HG02759 (cell line): Measurements from ENCODE around the gene MDM4.
"Not testable (repeated sequence)": the region's sequence is repeated elsewhere in the genome, so short reads cannot be mapped to it uniquely, and the experiment has no call there.

ENCODE experiments used
- ATAC-seq: cut with Tn5 transposase; IDR thresholded peaks from one replicate; pipeline ENCODE4 v1.9.1; 2021; ENCODE audit warnings: mild to moderate bottlenecking, moderate library complexity; ENCODE audit not compliant: unreplicated experiment

Gene MDM4, protein sequence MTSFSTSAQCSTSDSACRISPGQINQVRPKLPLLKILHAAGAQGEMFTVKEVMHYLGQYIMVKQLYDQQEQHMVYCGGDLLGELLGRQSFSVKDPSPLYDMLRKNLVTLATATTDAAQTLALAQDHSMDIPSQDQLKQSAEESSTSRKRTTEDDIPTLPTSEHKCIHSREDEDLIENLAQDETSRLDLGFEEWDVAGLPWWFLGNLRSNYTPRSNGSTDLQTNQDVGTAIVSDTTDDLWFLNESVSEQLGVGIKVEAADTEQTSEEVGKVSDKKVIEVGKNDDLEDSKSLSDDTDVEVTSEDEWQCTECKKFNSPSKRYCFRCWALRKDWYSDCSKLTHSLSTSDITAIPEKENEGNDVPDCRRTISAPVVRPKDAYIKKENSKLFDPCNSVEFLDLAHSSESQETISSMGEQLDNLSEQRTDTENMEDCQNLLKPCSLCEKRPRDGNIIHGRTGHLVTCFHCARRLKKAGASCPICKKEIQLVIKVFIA

DNA sequence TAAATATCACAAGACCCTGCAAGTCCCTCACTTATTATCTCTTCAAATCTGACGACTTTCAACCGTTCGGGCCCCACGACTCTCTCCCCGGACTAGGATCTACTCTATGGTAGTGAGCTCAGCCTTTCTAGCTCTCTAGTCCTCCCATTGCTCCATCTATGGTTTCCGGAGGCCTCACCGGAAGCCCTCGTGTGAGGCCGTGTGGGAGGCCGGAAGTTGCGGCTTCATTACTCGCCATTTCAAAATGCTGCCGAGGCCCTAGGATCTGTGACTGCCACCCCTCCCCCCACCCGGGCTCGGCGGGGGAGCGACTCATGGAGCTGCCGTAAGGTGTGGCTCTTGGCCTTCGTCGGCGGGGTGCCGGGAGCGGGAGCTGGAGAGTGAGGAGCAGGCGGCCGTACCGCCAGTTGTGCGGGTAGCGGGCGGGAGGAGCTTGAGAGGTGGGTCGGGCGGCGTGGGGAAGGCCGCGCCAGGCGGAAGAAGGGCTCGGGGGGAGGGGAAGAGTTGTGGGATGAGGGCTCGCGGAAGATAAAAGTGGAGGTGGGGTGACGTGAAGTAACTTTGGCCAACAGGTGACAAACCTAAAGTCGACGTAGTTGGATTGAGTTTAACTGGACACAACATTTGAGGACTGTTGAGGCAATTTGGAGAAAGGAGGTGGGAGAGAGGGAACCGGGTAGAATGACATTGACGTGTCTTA, at the start of gene MDM4:
TSS of gene MDM4 (plus strand) at position 227 of the 700 bp plus-strand sequence. CDS start 9,113 bp downstream, outside the sequence.
- peak; percentile 81 for ATAC-seq

DNA sequence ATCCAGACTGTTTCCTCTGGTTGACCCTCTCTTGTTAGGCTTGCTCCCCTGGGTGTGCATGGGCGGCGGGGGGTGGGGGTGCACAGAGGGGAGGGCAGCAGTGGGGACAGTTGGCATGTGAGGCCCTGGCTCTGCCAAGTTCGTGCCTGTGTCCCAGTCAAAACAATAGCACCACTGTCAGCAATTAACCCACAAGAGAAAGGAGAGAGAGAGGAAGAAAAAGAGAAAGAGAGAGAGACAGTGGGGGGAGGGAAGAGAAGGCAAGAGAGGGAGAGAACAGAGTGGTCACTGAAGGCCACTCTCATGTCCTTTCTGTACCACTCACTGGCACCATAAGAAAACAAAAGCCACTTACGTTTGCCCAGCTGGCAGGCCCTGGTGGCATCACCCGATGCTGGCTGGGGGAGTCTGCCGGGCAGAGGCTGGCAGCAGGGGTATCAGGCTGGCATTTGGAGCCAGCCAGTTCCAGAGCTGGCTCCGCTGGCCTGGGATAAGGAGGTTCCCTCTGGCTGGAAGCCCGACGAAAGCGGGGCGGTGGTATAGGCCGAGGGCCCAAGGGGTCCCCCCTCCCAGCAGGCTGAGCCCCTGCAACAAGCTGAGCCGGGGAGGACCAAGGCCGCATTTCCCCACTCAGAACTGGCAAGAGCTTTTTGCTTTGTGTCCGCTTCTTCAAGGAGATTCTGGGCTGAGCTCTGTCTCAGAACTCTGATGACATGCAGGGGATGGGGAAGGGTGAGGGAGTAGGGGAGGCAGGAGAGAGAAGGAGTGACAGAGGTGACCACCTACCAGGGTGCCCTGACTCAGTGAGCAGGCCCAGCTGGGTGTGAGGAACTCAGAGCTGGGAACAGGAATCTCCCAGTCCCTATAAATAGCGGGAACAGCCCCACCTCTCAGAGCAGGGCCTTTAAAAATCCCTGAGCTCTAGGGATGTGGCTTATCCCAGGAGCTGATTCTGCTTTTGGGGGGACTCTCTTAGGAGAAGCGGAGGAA, 49.5 kb upstream of the MDM4 start:
- no peak for ATAC-seq

DNA sequence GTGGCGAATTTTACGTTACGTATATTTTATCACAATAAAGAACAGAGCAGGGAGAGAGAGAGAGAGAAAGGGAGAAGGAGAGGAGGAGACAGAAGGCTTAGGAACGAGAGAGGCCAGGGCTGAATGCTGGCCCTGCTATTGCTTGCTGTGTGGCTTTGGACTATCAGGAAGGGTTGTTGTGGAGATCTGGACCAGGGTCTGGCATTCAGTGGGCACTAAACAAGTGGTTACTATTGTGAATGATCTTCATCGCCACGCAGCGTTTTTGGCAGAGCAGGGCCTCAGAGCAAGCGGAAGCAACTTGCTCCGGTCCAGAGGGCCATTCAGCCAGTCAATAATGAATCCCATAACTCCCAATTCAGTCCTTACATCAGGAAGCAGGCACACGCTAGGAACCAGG, 48.0 kb upstream of the MDM4 start:
- ATAC-seq, result no peak

DNA sequence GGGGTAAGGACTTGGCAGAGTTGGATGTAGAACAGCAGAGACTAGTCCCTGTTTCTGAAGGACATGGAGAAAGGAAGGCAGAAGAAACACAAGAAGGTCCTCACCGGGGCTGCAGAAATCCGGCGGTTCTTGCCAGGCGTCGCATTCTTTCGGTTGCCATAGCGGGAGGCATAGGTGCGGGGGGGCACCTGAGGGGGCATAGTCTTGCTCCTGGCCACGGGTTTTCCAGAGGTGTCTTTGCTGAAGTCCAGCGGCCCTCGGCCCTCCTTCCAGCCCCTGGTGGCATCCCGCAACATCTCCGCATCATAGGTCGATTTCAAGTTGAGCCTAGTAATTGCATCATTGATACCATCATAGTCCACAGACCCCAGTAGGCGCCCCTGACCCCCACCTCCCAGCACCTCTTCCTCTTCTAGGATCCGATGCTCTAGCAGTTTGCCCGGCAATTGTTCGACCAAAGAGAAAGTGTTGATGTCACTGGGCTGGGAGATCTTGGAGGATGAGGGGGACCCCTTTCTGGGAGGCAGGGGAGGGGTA, 47.4 kb upstream of the MDM4 start:
- ATAC-seq, result no peak

DNA sequence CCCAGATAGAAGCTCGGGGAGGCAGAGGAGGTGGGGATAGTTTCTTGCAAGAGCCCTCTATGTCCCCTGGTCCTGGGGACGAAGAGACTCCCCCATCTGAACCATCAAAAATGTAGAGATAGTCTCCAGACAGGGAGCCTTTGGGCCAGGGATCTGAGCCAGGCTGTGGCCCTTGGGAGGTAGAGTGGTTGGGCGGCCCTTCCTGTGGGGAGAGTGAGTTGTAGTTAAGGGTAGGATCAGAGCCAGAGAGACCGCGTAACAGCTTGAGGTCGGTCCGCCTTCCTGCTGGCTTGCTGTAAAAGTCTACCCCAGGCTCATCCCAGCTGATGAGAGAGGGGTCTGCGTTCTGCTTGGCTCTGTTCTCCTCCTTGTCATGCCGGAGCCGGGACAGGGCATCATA, 46.9 kb upstream of the MDM4 start:
- no peak for ATAC-seq

DNA sequence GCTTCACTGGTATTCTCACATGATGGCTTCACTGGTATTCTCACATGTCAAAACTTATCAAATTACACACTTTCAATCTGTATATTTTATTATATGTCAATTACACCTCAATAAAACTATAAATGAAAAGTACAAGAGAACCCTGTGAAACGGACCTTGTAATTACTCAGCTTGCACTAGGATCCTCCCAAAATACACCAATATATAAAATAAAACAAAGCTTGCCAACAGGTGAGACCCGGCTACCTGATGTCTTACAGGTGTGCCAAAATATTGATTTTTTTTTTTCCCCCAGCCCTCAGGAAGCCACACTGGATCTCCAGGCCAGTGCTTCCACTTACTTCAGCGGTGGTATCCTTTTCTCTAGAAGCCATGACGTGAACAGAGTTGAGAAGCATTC, 44.5 kb upstream of the MDM4 start:
- no peak for ATAC-seq

DNA sequence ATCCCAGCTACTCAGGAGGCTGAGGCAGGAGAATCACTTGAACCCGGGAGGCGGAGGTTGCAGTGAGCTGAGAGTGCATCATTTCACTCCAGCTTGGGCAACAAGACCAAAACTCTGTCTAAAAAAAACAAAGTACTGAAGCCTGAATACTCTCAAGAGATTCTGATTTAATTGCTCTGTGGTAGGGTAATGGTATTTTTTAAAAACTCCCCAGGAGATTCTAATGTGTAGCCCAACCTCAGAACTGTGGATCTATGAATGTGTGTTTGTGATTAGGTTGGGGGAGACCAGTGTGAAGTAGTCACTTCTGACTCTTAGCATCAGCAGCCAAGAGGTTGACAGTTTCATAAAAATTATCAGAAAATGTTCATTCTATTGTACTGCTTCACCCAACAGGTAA, 43.5 kb upstream of the MDM4 start:
- no peak for ATAC-seq

DNA sequence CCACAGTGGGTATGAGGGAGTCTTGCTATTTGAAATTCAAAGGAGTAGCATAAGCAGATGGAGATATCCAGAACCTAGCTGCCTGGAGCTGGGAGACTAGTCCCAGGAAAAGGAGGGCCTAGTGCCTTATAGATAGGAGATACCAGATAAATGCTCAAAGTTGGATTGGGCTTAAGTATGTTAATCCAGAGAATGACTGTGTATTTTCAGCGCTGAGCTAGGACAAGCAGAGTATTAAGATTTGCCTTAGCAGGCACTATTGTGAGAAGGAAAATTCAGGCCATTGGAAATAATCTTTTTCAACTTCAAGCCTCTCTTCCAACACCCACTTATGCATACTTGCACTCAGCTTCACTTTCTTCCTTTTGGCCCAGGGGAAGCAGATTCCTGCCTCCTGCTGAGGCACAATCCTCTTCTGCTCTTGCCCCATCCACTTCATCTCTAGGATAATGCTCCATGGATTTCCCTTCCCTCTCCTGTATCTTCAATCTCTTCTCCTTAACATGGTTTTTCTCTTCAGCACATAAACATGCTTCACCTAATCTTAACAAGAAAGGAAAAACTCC, 42.7 kb upstream of the MDM4 start:
- ATAC-seq, result no peak

DNA sequence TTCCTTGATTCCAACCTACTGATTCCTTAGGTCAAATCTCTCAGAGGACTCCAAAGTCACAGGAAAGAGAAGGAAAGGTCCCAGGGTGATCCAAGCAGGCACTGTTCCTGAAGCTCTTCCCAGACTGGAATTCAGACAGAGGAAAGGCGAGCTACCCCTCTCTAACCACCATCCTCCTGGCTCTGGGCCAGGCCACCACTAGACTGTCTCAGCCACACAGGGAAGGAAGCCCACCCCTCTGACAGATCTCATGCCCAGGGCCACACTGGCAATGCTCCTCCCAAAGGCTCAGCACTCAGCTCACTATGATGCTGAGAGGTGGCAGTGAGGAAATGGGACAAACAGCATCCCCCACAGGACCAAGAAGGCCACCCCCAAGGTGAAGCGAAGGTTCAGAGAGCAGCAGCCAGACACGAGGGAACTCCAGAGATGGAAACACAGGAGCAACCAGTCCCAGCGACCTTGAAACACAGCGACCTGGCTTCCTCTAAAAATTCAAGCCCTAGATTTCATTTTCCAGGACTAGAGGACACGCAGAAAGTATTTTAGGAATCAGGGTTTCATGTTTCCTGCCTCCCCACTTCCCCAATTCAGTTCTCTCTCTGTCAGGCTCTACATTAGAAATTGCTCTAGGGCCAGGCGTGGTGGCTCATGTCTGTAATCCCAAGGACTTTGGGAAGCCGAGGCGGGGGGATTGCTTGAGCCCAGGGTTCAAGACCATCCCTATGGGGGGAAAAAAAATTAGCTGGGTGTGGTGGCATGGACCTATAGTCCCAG, 40.4 kb upstream of the MDM4 start:
- no peak for ATAC-seq

DNA sequence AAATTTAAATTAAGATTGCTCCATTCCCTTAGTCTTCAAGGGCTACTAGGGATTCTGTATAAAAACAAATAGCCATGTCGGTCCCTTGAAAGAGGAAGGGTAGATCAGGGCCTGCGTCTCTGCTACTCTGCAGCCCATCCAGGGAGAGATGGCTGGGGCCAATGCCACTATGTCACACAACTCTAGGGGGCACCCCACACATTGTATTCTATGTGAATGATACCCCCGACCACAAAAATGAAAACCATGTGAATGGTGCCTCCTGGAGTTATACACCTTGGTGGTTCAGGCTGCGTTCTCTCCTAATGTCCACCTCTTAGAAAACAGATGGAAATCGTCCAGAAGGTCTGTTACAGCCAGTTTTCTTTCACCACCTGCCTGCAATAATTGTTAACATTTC, 39.6 kb upstream of the MDM4 start:
- no peak for ATAC-seq

DNA sequence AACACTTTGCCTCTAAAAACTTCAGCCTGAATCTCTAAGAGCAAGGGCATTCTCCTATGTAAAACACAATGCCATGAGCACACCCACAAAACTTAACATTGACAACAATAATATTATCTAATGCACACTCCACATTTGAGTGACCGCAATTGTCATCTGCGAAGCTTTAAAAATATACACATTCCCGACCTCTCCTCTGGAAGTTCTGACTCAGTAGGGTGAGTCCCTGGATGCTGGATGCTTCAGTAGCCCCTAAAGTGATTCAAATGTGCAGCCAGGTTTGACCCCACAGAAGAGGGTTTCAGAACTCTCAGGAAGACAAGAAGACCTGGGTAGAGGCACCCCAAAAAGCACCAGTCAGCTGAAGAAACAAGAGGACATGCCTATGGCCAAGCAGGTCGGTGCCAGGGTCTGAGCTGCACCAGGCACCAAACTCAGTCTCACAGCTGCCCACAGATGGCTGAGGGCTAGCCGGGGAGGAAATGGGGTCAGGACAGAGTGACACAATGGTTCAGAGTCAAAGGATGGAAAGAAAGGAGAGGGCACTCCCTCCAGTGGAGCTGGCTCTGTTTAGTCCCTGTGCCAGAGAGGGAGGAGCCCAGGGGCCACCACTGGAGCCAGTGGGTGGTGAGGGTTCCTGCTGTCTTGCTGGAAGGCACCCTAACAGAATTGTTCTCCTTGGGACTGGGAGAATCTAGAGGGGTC, 39.0 kb upstream of the MDM4 start:
- ATAC-seq, result no peak

DNA sequence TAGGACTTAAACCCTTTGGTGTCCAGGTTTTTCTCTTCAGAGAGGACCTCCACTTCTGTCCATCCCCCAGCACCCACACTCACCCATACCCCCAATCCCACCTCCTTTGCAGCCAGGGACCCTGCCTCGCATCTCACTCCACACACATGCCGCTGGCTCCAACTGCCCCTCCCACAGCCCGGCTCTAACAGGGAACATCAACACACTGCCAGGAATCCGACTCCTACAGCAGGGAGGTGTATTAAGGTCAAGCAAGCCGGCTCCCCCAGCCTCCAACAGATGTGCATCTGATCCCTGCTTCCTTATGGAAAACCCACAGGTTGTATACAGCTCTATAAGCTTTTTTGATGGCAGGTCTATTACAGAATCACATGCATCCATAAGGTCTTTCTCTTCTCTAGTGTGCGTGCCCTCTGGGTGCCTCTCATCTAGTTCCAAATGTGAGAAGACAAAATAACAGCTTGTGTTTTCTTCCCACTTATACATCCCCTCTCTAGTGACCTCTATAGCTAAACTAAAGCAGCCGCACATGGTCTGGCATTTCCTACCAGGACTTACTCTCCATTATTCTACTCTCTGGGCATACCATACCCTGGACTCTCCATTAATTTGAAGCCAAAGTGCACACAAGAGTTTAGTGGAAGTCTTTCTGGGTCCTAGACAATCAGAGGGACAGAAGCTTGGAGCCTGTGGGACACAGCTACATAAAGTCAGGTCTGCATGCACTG, 37.9 kb upstream of the MDM4 start:
- no peak for ATAC-seq

DNA sequence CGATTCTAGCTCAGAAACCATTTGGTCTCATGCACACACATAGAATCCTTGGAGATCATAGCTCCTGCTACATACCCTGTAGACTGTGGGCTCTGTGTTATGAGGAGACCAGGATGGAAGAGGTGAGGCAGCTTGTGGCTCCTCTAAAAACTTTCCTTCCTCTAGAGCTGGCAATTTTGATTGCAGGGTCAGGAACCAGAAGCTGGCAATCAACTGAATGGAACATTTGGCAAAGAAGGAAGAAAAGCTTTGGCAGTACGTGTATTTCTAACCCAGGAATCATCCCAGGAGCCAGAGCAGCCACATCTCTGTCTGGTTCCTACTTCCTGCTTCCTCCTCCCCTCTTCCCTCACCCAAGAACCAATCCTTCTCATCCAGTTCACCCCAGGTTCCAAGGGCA, 37.3 kb upstream of the MDM4 start:
- no peak for ATAC-seq

DNA sequence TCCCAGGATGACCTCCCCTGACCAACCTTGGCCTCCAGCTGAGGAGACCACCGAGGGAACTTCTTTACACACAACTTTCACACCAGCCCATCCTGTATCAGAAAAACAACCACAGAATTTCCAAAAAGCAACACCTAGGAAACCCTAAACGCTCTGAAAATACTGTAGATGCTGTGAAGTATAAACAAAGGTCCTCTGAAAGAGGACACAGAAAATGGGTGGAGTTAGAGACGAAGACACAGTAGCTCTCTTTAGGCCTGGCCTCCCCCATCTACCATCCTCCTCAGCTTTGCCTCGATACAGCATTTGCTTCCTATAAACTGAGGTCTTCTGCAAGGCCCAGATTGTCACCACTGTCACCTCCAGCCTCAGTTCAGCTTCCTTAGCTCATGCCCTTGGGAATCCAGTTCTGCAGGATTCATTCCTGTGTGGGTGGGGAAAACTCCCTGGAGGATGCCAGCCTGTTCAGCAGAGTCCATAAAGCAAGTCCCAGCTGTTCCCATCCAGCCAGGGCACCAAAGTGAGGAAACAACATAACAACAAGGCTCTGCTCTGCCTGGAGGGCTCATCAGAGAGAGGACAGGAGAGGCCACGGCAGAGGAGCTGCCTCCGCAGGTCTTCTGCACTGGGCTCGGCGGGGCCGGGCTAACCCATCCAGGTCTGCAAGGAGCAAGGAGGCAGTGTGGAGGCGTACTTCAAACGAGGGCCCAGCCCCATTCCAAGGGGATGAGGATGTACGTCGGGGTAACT, 36.6 kb upstream of the MDM4 start:
- ATAC-seq, result no peak

DNA sequence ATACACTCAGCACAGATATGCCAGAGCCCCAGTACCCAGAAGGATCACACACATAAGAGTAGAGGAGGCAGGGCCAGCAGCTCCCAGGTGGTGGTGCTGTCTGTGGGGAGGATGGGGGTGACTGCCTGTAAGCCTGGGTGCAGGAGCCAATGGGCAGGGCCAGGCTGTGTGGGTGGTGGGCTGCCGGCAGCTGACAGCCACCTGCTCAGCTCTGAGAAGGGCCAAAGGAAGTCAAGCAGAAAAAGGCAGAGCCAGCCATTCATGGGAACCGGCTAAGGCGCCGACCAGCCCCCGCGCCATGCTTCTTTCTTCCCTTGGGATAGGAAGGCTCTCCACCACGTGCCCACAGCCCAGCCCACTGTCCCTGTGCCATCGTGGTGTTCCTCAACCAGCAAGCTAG, 35.7 kb upstream of the MDM4 start:
- peak; percentile 85 for ATAC-seq

DNA sequence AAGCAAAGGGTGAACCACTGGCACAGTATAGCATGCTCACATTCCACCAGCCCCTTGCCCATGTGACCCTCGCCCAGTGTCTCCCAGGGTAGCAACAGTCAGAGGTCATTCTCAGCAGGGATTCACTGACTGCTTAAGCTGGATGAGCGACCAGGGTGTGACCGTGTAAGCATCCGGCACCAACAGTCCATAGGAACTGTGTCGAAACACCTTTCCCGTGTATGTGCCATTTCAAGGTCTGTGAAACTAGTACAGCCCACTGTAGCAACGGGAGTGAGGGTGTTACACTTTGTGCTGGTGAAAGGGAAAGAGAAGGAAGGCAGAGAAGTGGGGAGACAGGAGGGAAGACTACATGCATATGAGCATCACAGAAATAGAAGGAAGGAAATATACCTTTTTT, 32.4 kb upstream of the MDM4 start:
- ATAC-seq, result no peak

DNA sequence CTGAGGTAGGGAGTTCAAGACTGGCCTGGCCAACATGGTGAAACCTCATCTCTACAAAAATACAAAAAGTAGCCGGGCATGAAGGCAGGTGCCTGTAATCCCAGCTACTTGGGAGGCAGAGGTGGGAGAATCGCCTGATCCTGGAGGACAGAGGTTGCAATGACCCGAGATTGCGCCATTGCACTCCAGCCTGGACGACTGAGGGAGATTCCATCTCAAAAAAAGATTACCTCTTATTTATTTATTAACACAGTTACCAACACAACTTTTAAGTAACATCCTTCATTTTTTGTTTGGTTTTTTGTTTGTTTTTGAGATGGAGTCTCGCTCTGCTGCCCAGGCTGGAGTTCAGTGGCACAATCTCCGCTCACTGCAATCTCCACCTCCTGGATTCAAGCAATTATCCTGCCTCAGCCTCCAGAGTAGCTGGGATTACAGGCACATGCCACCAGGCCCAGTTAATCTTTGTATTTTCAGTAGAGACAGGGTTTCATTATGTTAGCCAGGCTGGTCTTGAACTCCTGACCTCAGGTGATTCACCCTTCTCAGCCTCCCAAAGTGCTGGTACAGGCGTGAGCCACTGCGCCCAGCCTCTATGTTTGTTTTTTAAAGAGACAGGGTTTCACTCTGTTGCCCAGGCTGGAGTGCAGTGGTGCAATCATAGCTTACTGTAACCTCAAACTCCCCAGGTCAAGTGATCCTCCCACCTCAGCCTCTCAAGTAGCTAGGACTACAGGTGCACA, 29.5 kb upstream of the MDM4 start:
- not testable (repeated sequence) for ATAC-seq
